Caco-2 (cell line): ENCODE results near the gene LRRC49. TPM values are rescaled to one million over a fixed set of nuclear protein-coding genes. Genes with fewer than 3 reads are reported as not detected.

Experiments
- BruUV-seq: library from RNA; stranded (reverse); fragments of 400-500 nt; replicated peaks from 2 replicates; lab custom pipeline; 2021; lab: Mats Ljungman, UMichigan
- CTCF ChIA-PET: fragments of 300-600 bp; sonication (Branson Sonifier 250); formaldehyde crosslinking; loops from one replicate; lab custom pipeline; 2022; ENCODE audit warnings: antibody characterized with exemption; lab: Charles Lee
- POLR2A ChIA-PET: fragments of 300-600 bp; sonication (Branson Sonifier 250); formaldehyde crosslinking; loops from one replicate; lab custom pipeline; 2022; ENCODE audit warnings: antibody characterized with exemption; lab: Charles Lee
- DNase-seq, 2 experiments: peaks; one replicate each; pipeline versions ENCODE4 v3.0.0 to v3.0.0-alpha.2; 2020 to 2022
- H3K27me3 ChIP-seq: replicated peaks from 2 replicates; pipeline ENCODE4 v1.6.0; 2011; ENCODE audit warnings: low read length; ENCODE audit not compliant: control insufficient read depth, insufficient read depth
- H3K36me3 ChIP-seq: 2 replicates; pipeline ENCODE4 v1.5.1; 2011; ENCODE audit warnings: low read length; ENCODE audit not compliant: control insufficient read depth, insufficient read depth
- H3K4me1 ChIP-seq: fragments of 250-450 bp; sonication (Bioruptor Pico); 2 replicates; pipeline ENCODE4 v1.5.1; 2020; ENCODE audit warnings: mild to moderate bottlenecking
- H3K4me3 ChIP-seq: 2 replicates; pipeline ENCODE4 v1.5.1; 2011; ENCODE audit warnings: low read depth, mild to moderate bottlenecking, control low read depth, low read length
- H3K9me3 ChIP-seq: fragments of 250-450 bp; sonication (Bioruptor Pico); 2 replicates; pipeline ENCODE4 v1.5.1; 2020; ENCODE audit warnings: mild to moderate bottlenecking, moderate library complexity
- H3K27ac Mint-ChIP-seq: one replicate; pipeline ENCODE4 v1.8.0; 2022; ENCODE audit warnings: mixed read lengths; ENCODE audit not compliant: unreplicated experiment
- H3K27me3 Mint-ChIP-seq: one replicate; pipeline ENCODE4 v1.8.0; 2022; ENCODE audit warnings: mixed read lengths; ENCODE audit not compliant: insufficient read depth, unreplicated experiment
- H3K36me3 Mint-ChIP-seq: one replicate; pipeline ENCODE4 v1.8.0; 2022; ENCODE audit warnings: mild to moderate bottlenecking, mixed read lengths; ENCODE audit not compliant: insufficient read depth, unreplicated experiment
- H3K4me1 Mint-ChIP-seq: one replicate; pipeline ENCODE4 v1.8.0; 2022; ENCODE audit warnings: low read depth, mixed read lengths; ENCODE audit not compliant: unreplicated experiment
- H3K4me3 Mint-ChIP-seq: one replicate; pipeline ENCODE4 v1.8.0; 2022; ENCODE audit warnings: mild to moderate bottlenecking, moderate library complexity, mixed read lengths; ENCODE audit not compliant: unreplicated experiment
- H3K9me3 Mint-ChIP-seq: one replicate; pipeline ENCODE4 v1.8.0; 2022; ENCODE audit warnings: mixed read lengths; ENCODE audit not compliant: unreplicated experiment
- intact Hi-C: fragments of 100-400 bp; cut with micrococcal nuclease; formaldehyde crosslinking; loops from one replicate; pipeline ENCODE4 v1.10.0; 2022; ENCODE audit not compliant: unreplicated experiment
- total RNA-seq: library from RNA; stranded (reverse); gene quantifications from 2 replicates; pipeline ENCODE4 v1.2.3, GENCODE V29; 2022
- TF ChIP-seq, protein P1 (sequence below), 2 experiments: fragments of 200-600 bp in 1 of 2; IDR thresholded peaks; 1 replicate in 1 of 2; 2 replicates in 1 of 2; pipeline versions ENCODE4 v1.5.1 to v1.8.0; 2011 to 2022; ENCODE audit warnings: antibody characterized with exemption in 1 of 2, control low read depth in 1 of 2, inconsistent platforms in 1 of 2, low read depth in 1 of 2, low read length in 1 of 2, mild to moderate bottlenecking in 1 of 2, moderate library complexity in 1 of 2; ENCODE audit not compliant: insufficient read depth in 1 of 2, severe bottlenecking in 1 of 2, unreplicated experiment in 1 of 2

The LRRC49 gene
- total RNA-seq, 1 experiment from 2014 or later: 0.82 TPM

- Mint-ChIP-seq H3K36me3 (no peaks in the 10 kb centered on the region), H3K9me3 (peaks cover 4% of the 10 kb centered on the region), H3K27ac (no peak overlapping the region), H3K27me3 (peaks cover under 1% of the 10 kb centered on the region), H3K4me3 (no peak overlapping the region), H3K4me1 (no peaks in the 10 kb centered on the region)
- H3K4me1 ChIP-seq: no peaks in the 10 kb centered on the region
- CTCF ChIA-PET: no interaction called here
- no peaks in the 10 kb centered on the region for H3K9me3 ChIP-seq
- H3K27me3 ChIP-seq: no peaks in the 10 kb centered on the region
- no TSS peak for BruUV-seq
- no peak overlapping the region for H3K4me3 ChIP-seq
- POLR2A ChIA-PET: no interaction called here
- intact Hi-C loops: no loop called here
- TF ChIP-seq, protein P1, sequence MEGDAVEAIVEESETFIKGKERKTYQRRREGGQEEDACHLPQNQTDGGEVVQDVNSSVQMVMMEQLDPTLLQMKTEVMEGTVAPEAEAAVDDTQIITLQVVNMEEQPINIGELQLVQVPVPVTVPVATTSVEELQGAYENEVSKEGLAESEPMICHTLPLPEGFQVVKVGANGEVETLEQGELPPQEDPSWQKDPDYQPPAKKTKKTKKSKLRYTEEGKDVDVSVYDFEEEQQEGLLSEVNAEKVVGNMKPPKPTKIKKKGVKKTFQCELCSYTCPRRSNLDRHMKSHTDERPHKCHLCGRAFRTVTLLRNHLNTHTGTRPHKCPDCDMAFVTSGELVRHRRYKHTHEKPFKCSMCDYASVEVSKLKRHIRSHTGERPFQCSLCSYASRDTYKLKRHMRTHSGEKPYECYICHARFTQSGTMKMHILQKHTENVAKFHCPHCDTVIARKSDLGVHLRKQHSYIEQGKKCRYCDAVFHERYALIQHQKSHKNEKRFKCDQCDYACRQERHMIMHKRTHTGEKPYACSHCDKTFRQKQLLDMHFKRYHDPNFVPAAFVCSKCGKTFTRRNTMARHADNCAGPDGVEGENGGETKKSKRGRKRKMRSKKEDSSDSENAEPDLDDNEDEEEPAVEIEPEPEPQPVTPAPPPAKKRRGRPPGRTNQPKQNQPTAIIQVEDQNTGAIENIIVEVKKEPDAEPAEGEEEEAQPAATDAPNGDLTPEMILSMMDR (IDR thresholded peaks at IDR 0.05; ENCODE audit: insufficient read depth in 1 of 2, low read depth in 1 of 2, low read length in 1 of 2, severe bottlenecking in 1 of 2, unreplicated experiment in 1 of 2): no peak
- DNase-seq: no peak
- H3K36me3 ChIP-seq: no peaks in the 10 kb centered on the region
Observed at GRCh38 chr15:71092056-71092600, 199.5 kb downstream of the LRRC49 start.

GRCh38 chr15:71093054-71094024 is 200.7 kb downstream of the LRRC49 start:
- peaks cover 6% of the 10 kb centered on the region for H3K36me3 Mint-ChIP-seq
- no peaks in the 10 kb centered on the region for H3K9me3 Mint-ChIP-seq
- no peaks in the 10 kb centered on the region for H3K36me3 ChIP-seq
- no peaks in the 10 kb centered on the region for H3K27me3 Mint-ChIP-seq
- no peaks in the 10 kb centered on the region for H3K4me1 ChIP-seq
- no peaks in the 10 kb centered on the region for H3K4me1 Mint-ChIP-seq
- intact Hi-C loops: no loop called here
- POLR2A ChIA-PET: no interaction called here
- no peak overlapping the region for H3K4me3 Mint-ChIP-seq
- CTCF ChIA-PET: no interaction called here
- no TSS peak for BruUV-seq
- no peaks in the 10 kb centered on the region for H3K27me3 ChIP-seq
- no peak overlapping the region for H3K27ac Mint-ChIP-seq
- H3K9me3 ChIP-seq: no peaks in the 10 kb centered on the region
- TF ChIP-seq, protein P1 (IDR thresholded peaks at IDR 0.05; ENCODE audit: insufficient read depth in 1 of 2, low read depth in 1 of 2, low read length in 1 of 2, severe bottlenecking in 1 of 2, unreplicated experiment in 1 of 2): no peak
- DNase-seq: no peak
- no peak overlapping the region for H3K4me3 ChIP-seq

GRCh38 chr15:71094137-71094536 is 201.5 kb downstream of the LRRC49 start:
- TF ChIP-seq, protein P1 (IDR thresholded peaks at IDR 0.05; ENCODE audit: insufficient read depth in 1 of 2, low read depth in 1 of 2, low read length in 1 of 2, severe bottlenecking in 1 of 2, unreplicated experiment in 1 of 2): no peak
- no peaks in the 10 kb centered on the region for H3K27me3 ChIP-seq
- H3K36me3 ChIP-seq: no peaks in the 10 kb centered on the region
- H3K36me3 Mint-ChIP-seq: peaks cover 6% of the 10 kb centered on the region
- CTCF ChIA-PET: no interaction called here
- DNase-seq: no peak
- H3K9me3 Mint-ChIP-seq: no peaks in the 10 kb centered on the region
- POLR2A ChIA-PET: no interaction called here
- H3K9me3 ChIP-seq: no peaks in the 10 kb centered on the region
- H3K4me3 Mint-ChIP-seq: no peak overlapping the region
- H3K27me3 Mint-ChIP-seq: no peaks in the 10 kb centered on the region
- H3K4me1 Mint-ChIP-seq: no peaks in the 10 kb centered on the region
- H3K27ac Mint-ChIP-seq: no peak overlapping the region
- BruUV-seq: no TSS peak
- intact Hi-C loops: no loop called here
- H3K4me1 ChIP-seq: no peaks in the 10 kb centered on the region
- no peak overlapping the region for H3K4me3 ChIP-seq
